ENCODE measurements around the gene ACKR4. TPM values are rescaled to one million over a fixed set of nuclear protein-coding genes. Genes with fewer than 3 reads are reported as not detected.

Gene ACKR4
- total and polyA plus RNA-seq, 2 of the 8 experiments (the other 6 are each of a cell fraction or from before 2014, with no cell fraction given), result not detected

DNA sequence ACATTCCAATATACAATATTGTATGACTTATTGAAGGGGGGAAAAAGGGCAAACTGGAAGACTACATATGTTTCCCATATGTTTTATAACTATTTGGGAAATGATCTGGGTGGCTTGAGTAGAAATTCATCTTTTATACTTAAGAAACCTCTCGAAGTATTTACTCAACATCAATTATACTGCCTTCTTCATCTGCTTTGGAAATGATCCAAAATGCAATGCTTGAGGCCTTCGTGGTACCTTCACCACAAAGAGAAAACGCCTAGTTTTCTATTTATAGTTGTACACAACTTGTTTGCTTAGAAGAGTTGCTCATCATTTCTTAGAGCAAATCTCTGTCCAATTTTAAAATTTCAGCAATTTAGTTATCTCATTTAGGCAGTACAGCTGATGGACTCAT is 18.8 kb downstream of the ACKR4 start (continued):
- TF ChIP-seq, protein P1, sequence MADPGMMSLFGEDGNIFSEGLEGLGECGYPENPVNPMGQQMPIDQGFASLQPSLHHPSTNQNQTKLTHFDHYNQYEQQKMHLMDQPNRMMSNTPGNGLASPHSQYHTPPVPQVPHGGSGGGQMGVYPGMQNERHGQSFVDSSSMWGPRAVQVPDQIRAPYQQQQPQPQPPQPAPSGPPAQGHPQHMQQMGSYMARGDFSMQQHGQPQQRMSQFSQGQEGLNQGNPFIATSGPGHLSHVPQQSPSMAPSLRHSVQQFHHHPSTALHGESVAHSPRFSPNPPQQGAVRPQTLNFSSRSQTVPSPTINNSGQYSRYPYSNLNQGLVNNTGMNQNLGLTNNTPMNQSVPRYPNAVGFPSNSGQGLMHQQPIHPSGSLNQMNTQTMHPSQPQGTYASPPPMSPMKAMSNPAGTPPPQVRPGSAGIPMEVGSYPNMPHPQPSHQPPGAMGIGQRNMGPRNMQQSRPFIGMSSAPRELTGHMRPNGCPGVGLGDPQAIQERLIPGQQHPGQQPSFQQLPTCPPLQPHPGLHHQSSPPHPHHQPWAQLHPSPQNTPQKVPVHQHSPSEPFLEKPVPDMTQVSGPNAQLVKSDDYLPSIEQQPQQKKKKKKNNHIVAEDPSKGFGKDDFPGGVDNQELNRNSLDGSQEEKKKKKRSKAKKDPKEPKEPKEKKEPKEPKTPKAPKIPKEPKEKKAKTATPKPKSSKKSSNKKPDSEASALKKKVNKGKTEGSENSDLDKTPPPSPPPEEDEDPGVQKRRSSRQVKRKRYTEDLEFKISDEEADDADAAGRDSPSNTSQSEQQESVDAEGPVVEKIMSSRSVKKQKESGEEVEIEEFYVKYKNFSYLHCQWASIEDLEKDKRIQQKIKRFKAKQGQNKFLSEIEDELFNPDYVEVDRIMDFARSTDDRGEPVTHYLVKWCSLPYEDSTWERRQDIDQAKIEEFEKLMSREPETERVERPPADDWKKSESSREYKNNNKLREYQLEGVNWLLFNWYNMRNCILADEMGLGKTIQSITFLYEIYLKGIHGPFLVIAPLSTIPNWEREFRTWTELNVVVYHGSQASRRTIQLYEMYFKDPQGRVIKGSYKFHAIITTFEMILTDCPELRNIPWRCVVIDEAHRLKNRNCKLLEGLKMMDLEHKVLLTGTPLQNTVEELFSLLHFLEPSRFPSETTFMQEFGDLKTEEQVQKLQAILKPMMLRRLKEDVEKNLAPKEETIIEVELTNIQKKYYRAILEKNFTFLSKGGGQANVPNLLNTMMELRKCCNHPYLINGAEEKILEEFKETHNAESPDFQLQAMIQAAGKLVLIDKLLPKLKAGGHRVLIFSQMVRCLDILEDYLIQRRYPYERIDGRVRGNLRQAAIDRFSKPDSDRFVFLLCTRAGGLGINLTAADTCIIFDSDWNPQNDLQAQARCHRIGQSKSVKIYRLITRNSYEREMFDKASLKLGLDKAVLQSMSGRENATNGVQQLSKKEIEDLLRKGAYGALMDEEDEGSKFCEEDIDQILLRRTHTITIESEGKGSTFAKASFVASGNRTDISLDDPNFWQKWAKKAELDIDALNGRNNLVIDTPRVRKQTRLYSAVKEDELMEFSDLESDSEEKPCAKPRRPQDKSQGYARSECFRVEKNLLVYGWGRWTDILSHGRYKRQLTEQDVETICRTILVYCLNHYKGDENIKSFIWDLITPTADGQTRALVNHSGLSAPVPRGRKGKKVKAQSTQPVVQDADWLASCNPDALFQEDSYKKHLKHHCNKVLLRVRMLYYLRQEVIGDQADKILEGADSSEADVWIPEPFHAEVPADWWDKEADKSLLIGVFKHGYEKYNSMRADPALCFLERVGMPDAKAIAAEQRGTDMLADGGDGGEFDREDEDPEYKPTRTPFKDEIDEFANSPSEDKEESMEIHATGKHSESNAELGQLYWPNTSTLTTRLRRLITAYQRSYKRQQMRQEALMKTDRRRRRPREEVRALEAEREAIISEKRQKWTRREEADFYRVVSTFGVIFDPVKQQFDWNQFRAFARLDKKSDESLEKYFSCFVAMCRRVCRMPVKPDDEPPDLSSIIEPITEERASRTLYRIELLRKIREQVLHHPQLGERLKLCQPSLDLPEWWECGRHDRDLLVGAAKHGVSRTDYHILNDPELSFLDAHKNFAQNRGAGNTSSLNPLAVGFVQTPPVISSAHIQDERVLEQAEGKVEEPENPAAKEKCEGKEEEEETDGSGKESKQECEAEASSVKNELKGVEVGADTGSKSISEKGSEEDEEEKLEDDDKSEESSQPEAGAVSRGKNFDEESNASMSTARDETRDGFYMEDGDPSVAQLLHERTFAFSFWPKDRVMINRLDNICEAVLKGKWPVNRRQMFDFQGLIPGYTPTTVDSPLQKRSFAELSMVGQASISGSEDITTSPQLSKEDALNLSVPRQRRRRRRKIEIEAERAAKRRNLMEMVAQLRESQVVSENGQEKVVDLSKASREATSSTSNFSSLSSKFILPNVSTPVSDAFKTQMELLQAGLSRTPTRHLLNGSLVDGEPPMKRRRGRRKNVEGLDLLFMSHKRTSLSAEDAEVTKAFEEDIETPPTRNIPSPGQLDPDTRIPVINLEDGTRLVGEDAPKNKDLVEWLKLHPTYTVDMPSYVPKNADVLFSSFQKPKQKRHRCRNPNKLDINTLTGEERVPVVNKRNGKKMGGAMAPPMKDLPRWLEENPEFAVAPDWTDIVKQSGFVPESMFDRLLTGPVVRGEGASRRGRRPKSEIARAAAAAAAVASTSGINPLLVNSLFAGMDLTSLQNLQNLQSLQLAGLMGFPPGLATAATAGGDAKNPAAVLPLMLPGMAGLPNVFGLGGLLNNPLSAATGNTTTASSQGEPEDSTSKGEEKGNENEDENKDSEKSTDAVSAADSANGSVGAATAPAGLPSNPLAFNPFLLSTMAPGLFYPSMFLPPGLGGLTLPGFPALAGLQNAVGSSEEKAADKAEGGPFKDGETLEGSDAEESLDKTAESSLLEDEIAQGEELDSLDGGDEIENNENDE (IDR thresholded peaks at IDR 0.05; ENCODE audit: insufficient replicate concordance, low read length), result no peak
- TF ChIP-seq KDM1A (IDR thresholded peaks at IDR 0.05; ENCODE audit: borderline replicate concordance, low read length) (no peak), TAF1 (IDR thresholded peaks at IDR 0.05; ENCODE audit: low read depth, low read length) (no peak), NRF1 (IDR thresholded peaks at IDR 0.05; ENCODE audit: low read depth, low read length) (no peak), EZH2 (IDR thresholded peaks at IDR 0.05; ENCODE audit: low read depth, low read length, severe bottlenecking) (no peak), SUZ12 (IDR thresholded peaks at IDR 0.05; ENCODE audit: low read length) (no peak), RXRA (IDR thresholded peaks at IDR 0.05; ENCODE audit: insufficient read depth, low read depth, low read length) (no peak)
